ENCODE data around the gene ATP10A. TPM values are rescaled to one million over a fixed set of nuclear protein-coding genes. Genes with fewer than 3 reads are reported as not detected.

ATP10A gene
- total and polyA plus RNA-seq, 9 of the 15 experiments (the other 6 are each of a cell fraction or from before 2014, with no cell fraction given): 0.09 TPM; not detected in 8

- TF ChIP-seq TOE1 (IDR thresholded peaks at IDR 0.05; ENCODE audit: borderline replicate concordance) (no peak), TOE1 (CRISPR knock-in tag; IDR thresholded peaks at IDR 0.05; ENCODE audit: borderline replicate concordance, low read depth) (no peak), SRSF3 (IDR thresholded peaks at IDR 0.05; ENCODE audit: insufficient read depth, low read length) (no peak), TCF15 (CRISPR knock-in tag; IDR thresholded peaks at IDR 0.05) (no peak), ARID3B (CRISPR knock-in tag; IDR thresholded peaks at IDR 0.05; ENCODE audit: borderline replicate concordance) (no peak), ZBTB33 (CRISPR knock-in tag; IDR thresholded peaks at IDR 0.05) (no peak), NR2C1 (IDR thresholded peaks at IDR 0.05) (no peak), NR2C1 (tag; IDR thresholded peaks at IDR 0.05) (no peak), XRCC3 (IDR thresholded peaks at IDR 0.05) (no peak), DDX20 (tag; IDR thresholded peaks at IDR 0.05; ENCODE audit: low read depth) (no peak), MCM3 (IDR thresholded peaks at IDR 0.05) (no peak)
These were observed 101.0 kb downstream of the ATP10A start (continued) for GRCh38 chr15:25761971-25762662.
